COLO668 (cell line): ENCODE measurements around the gene RGS5.

Experiments used
- DNase-seq: peaks from one replicate; lab custom pipeline; 2025; ENCODE audit not compliant: unreplicated experiment; lab: John Stamatoyannopoulos, UW

The RGS5 gene

GRCh38 chr1:163147019-163147418, 55.7 kb downstream of the RGS5 start:
- no peak for DNase-seq

GRCh38 chr1:163145435-163145834, 57.3 kb downstream of the RGS5 start:
- no peak for DNase-seq

DNA sequence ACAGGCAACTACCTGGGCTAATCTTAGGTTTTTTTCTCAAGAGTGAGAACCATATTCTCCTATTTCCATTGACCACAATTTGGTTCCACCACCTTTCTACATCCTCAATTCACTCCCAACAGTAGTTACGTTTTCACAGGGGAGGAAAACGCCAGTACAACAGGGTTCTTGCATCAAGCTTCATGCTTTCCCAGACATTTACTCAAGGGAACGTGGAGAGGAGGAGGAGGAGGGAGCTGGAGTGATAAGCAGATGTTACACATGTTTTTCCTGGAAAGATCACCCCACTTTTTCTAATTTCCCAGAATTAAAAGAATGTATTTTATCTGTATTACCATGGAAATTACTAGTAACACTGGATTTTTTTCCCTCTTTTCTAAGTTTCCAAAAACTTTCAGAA, 58.3 kb downstream of the RGS5 start:
- DNase-seq: no peak

DNA sequence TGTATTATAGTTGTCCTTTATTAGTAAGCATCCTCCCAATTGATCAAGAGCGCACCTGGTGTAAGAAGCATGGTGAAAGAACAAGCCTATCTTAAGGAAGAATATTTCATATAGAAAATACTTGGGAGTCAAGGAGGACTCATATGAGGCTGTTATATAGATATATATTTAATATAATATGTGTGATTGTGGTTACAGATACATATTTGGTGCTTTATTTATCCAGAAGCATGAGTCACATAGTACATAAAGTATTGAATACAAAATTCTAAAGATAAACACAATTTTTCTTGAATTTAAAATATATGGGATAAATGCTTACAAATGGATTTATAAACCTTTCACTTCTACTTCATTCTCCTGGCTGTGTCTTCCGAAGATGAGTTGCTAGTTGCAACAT, 60.6 kb downstream of the RGS5 start:
- DNase-seq: no peak

GRCh38 chr1:163141556-163141955, 61.2 kb downstream of the RGS5 start:
- DNase-seq: no peak

DNA sequence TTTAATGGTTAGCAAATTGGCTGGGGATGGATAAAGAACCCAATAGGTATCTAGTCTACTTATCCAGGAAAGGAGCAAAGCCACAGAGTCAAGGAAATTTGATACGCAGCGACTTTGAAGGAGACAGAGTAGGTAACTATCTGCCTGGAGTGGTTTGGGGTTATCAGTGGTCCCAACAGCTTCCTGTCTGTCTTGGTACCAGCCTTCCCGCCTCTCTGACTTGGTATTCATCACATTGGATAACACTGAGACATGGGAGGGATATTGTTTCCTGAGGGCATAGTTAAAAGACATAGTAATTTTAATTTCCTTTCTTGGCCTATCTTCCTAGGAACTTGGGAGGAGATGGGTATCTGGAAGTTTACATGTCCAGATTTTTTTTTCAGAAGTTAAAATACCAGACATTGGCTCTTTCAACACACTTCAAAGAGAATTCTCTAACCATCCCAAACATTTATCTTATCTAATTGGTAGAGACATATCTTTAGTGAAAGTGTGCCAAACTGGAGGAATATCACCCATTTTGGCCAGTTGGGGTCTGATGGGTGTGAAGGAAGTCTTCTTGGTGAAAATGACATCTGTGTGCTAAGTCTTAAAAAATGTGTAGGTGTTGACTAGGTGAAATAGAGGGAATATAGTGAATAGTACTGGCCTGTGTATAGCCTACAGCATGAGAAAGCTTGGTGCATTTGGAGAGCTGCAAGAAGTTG, 65.0 kb downstream of the RGS5 start:
- no peak for DNase-seq

DNA sequence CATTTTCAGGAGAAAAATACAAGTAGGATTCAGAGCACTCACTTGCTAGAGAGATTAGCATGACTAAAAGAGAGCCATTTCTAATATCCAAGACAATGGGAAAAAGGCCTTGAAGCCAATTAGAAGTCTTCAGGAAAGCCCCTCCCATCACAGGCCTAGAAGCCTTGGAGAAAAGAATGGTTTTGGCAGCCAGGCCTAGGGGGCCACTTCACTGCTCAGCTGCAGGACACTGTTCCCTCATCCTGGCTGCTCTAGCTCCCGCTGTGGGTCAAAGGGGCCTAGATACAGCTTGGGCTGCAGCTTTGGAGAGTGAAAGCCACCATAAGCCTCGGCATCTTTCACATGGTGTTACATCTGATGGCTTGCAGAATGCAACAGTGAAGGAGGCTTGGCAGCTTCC, 70.7 kb downstream of the RGS5 start:
- DNase-seq: no peak

- no peak for DNase-seq
Observed at GRCh38 chr1:163130225-163130856, 72.4 kb downstream of the RGS5 start.

GRCh38 chr1:163128282-163128681, 74.4 kb downstream of the RGS5 start:
- DNase-seq: no peak

- no peak for DNase-seq
Observed at GRCh38 chr1:163124812-163125211, 77.9 kb downstream of the RGS5 start.

DNA sequence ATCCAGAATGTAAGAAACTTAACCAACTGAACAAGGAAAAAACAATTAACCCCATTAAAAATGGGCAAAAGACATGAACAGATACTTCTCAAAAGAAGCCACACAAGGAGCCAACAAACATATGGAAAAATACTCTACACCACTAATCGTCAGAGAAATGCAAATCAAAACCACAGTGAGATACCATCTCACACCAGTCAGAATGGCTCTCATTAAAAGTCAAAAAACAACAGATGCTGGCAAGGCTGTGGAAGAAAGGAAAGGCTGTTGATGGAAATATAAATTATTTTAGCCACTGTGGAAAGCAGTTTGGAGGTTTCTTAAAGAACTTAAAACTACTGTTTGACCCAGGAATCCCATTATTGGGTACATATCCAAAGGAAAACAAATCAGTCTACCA, 82.3 kb downstream of the RGS5 start:
- DNase-seq: no peak

DNA sequence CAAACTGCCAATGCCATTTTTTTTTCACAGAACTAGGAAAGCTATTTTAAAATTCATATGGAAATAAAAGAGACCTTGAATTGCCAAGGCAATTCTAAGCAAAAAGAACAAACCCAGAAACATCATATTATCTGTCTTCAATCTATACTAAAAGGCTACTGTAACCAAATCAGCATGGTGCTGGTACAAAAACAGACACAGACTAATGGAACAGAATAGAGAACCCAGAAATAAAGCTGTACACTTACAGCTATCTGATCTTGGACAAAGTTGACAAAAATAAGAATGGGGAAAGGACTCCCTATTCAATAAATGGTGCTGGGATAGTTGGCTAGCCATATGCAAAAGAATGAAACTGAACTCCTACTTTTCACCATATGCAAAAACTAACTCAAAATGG, 83.0 kb downstream of the RGS5 start:
- no peak for DNase-seq

GRCh38 chr1:163115887-163116286, 86.8 kb downstream of the RGS5 start:
- DNase-seq: no peak

- DNase-seq: no peak
Observed at GRCh38 chr1:163107655-163108054, 95.1 kb downstream of the RGS5 start.

DNA sequence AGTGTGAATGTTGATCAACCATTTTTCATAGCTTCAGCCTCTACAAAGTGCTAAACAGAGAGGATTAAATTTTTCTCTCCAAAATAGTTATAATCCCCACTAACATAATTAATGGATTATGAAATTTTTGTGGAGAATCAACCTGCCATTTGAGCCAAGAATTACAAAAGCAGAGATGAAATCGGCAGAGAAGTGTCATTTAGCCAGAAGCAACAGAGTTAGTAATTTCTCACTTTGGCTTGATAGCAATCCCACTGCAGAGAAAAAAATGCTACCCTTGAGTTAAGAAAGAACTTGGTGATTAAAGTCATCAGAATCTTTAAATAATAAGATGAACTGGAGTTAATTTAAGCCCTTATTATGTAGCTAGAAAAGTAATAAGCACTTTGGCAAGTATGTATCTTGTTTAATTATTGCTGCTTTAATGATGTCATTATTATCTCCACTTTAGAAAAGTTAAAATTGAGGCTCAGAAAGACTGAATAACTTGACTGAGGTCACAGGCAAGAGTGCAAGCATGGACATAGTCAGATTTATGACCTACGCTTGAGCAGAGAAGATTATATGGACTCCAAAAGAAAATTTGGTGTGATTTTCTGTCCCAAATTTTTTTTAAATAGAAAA, 96.2 kb downstream of the RGS5 start:
- no peak for DNase-seq

GRCh38 chr1:163104385-163105099, 98.2 kb downstream of the RGS5 start:
- DNase-seq: no peak

- DNase-seq: no peak
Observed at GRCh38 chr1:163102590-163102989, 100.1 kb downstream of the RGS5 start.

DNA sequence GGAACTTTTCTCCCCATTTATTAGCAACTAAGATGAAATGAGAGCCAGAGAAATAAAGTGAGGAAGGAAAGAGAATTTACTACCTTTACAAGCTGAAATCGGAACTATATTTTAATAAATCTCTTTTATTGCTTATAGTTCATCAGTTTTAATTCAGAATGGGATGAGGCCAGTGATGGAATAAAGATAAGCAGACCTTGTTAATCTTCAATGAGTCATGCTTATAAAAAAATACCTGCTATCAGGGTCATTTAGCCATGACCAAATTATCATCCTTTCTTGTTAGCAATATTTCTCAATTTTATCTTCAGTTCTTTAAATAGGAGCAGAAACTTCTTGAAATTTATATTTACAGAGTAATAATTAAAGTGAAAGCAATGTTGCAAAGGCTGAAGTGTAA, 107.5 kb downstream of the RGS5 start:
- no peak for DNase-seq

GRCh38 chr1:163094589-163094988, 108.1 kb downstream of the RGS5 start:
- DNase-seq: no peak

DNA sequence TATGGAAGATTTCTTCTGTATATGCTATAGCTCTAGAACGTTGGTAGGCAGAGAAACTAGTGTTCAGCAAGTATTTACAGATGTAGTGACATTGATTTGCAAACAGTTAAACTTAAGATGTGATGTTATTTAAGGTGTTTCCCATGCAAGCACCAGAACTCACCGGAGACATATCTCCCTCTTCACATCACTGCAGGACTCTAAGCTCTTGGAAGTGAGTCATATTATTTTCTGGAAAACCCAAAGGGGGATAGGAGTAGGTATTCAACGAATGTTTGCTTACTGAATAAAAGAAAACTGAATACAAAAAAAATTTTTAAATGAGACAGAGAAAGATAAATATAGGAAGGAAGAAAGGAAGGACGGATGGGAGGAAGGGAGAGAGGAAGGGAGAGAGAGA, 108.5 kb downstream of the RGS5 start:
- no peak for DNase-seq

- no peak for DNase-seq
Observed at GRCh38 chr1:163093579-163093978, 109.1 kb downstream of the RGS5 start.

DNA sequence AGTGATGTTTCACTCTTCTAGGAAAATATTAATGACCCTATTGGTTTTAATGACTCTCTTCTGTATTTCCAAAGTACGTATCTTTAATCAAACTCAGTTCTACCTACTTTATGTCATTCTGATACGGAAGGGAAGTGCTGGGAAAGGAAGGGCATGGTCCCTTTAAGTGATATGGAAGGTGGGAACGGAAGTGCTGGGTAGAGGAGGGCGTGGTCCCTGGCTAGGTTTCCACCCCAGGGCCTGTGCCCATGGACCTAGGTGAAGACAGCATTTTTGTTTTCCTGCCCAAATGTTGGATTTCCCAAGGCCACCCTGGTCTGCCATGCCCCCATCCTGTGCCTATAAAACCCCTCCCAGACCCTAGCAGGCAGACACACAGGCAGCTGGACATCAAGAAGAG, 109.5 kb downstream of the RGS5 start:
- DNase-seq: no peak
